Measurements from ENCODE around the gene SMIM5.

Gene SMIM5

DNA sequence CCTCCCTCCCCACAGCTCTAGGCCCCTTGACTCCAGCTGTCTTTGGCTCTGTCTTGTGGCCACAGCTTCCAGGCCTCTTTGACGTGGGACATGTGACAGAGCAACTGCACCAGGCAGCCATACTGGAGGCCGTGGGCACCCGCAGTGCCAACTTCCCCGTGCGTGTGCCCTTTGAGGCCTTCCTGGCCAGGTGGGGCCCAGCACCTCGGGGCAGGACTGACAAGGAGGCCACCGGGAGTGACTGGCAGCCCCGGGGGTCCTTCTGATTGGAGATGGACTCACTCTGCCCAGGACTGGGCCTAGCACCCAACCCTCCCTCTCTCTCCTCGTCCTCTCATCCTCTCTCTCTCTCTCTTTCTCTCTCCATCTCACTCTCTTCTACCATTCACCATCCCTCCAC lies 30.1 kb upstream of the SMIM5 start:
- no peak for DNase-seq (ENCODE audit: low spot score)

DNA sequence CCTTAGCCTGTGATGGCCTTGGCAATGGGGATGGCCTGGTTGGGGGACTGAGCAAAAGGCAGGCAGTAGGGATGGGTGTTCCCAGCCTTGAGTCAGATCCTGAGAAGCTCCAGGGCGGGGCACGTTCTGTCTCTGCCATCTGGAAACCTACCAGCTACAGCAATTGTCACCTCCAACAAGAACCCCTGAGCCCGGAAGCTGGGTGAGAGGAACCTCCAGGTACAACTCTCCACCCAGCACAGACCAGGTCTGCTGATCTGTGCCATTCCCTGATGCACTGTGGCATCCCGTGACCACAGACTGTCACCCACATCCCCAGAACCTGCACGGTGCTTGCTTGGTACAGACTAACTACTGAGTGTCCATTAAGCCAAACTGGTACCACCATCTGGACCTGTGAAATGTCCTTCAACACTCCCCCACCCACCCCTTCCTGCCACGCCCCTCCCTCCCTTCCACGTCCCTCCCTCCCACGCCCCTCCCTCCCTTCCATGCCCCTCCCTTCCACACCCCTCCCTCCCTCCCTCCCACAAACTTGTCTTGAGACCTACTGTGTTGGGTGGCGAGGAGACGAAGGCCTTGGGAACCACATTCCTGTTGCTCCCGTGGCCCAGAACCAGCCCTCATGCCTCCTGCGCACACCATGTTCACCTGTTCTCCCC lies 29.1 kb upstream of the SMIM5 start:
- DNase-seq (ENCODE audit: low spot score), result no peak

DNA sequence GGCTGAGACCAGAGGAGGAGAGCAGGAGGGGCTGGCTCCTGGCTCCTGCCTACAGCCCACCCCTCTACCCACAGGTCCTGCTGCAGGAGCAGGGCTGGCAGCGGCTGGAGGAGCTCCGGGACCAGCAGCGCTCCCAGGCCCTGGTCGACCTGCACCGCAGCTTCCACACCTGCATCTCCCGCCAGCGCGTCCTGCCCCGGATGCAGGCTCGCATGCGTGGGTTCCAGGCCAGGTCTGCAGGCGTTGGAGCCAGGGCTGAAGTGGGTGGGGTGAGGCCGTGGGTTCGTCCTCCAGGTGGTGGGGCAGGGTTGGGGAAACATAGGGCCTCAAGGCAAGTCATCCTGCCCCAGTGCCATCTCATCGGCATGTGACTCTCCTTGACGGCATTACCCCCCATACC lies 27.4 kb upstream of the SMIM5 start:
- no peak for DNase-seq (ENCODE audit: low spot score)

DNA sequence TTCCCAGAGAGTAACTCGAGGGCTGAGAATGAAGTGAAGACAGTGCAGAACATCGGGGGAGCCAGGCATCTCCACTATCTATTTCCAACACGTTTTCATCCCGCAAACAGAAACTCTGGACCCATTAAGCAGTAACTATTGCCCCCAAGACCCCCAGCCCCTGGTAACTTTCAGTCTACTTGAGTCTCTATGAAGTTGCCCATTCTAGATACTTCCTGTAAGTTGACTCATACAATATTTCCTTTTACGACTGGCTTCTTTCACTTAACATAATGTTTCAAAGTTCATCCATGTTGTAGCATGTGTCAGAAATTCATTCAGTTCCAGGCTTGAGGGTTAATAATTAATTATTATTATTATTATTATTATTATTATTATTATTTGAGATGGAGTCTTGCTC lies 26.1 kb upstream of the SMIM5 start:
- no peak for DNase-seq (ENCODE audit: low spot score)

DNA sequence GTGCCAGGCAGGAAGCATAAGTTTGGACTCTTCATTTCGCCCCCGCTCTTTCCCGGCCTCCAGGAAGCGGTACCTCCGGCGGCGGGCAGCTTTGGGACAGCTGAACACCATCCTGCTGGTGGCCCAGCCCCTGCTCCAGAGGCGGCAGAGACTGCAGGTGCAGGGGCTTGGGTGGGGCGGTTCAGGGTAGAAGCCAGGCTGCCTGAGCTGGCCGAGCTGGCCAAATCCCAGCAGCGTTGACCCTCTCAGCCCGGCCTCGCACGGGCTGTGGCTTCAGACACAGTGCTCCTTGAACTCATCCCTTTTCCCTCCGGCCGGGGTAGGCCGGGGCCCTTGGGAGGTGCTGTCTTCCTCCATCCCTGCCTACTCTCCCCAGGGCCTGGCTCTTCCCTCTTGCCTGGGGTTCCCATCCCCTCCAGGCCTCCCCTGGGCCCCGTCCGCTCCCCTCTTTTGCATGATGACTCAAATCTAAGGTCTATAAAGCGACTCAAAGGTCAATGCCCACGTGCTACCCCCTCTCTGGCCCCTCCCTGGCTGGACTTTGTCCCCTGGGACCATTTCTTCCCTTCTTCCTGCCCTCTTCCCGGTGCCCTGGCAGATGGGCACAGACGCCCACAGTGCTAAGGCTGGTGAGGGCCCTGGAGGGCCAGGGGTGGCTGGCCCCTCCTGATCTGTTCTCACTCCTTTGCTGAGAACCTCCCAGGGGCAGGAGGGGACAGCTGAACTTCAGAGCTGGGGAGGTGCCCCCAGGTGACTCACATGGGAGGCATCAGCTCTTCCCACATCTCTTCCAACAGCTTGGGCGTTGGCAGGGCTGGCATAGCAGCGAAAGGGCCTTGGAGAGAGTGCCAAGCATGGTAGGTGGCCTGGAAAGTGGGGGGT lies 22.9 kb upstream of the SMIM5 start:
- DNase-seq (ENCODE audit: low spot score), result no peak

DNA sequence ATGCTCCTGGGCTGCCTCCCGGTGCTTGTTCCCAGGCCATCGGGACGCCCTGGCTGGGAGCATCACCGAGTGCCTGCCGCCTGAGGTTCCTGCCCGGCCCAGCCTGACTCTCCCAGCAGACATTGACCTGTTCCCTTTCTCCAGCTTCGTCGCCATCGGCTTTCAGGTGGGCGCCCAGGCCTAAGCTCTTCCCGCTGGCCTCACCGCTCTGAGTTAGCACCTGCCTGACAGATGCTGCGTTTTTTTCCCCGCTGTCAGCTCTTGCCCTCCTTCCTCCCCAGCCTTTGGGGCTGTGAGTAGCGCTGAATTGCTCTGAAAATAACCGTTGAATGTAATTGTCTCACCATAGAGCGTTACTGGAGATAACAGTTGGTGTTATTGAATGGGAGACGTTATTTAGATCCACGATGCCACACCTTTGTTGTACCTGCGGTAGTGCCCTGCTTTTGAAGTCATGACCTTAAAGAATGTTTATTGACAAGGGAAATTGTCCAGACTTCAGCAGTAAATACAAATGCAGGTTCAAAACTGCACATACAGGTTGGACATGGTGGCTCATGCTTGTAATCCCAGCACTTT lies 21.3 kb upstream of the SMIM5 start:
- no peak for DNase-seq (ENCODE audit: low spot score)

DNA sequence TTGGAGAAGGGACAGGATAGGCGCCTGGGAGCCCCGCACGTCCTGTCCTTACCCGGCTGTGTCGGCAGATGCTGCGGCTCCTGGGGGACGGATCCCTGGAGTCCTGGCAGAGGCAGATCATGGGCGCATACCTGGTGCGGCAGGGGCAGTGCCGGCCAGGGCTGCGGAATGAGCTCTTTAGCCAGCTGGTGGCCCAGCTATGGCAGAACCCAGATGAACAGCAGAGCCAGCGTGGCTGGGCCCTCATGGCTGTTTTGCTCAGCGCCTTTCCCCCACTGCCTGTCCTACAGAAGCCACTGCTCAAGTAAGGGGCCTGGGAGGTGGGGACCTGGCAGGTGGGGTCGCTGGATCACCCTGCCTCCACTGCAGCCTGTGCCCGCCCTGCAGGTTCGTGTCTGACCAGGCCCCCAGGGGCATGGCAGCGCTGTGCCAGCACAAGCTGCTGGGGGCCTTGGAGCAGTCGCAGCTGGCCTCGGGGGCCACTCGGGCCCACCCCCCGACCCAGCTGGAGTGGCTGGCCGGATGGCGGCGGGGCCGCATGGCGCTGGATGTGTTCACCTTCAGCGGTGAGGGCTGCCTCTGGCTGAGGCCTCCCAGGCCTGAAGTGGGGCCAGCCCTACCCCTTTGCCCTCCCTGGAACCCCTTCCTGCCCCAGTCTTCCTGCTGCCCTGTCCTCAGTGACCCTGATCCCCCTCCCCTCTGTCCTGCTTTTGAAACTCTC lies 20.2 kb upstream of the SMIM5 start:
- DNase-seq (ENCODE audit: low spot score), result no peak

DNA sequence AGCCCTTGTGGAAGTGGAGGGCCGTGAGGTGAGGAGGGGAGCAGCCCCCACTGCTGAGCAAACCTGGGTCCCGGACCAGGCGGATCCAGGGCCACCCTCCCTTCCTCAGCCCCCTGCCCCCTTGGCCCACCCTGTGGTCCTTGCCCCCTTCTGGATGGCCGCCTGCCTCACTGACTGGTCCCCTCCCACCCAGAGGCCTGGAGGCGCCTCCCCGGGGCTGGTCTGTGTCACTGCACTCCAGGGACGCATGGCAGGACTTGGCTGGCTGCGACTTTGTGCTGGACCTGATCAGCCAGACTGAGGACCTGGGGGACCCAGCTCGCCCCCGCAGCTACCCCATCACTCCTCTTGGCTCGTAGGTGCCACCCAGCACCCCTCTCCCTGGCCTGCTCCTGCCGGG lies 19.2 kb upstream of the SMIM5 start:
- no peak for DNase-seq (ENCODE audit: low spot score)

DNA sequence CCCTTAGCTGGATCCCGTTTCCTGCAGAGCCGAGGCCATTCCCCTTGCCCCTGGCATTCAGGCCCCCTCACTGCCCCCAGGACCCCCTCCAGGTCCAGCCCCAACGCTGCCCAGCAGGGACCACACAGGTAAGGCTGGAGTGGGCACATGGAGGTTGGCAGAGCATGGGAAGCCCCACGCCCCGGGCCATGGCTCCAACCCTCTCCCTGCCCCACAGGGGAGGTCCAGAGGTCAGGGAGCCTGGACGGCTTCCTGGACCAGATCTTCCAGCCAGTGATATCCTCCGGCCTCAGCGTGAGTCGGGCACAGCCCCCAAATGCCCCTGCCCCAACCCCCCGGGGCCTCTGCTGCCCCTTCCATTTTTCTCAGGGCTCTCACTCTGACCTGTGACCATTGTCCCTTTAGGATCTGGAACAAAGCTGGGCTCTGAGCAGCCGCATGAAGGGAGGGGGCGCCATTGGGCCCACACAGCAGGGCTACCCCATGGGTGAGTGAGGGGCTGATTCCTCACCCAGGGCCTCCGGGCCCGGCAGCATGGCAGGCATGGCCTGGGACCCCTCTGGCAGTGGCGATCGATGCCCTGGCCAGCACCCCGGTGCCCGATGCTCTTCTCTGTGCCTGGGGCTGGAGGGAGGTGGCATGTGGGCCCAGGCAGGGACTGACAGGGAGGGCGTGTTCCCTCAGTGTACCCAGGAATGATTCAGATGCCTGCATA lies 18.5 kb upstream of the SMIM5 start:
- DNase-seq (ENCODE audit: low spot score), result no peak

DNA sequence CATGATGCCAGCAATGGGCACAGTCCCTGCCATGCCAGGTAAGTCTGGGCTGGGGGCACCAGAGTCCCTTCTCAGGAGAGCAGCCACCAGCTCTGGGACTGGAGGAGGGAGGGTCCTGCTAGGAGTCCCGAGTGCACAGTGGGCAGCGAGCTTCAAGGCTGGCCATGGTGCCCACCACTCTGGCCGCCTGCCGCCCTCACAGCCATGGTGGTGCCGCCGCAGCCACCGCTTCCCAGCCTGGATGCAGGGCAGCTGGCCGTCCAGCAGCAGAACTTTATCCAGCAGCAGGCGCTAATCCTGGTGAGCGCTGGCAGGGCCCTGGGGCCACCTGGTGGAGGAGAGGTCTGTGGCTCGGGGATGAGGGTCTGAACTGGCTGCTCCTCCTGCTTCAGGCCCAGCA lies 17.9 kb upstream of the SMIM5 start:
- DNase-seq (ENCODE audit: low spot score), result no peak

DNA sequence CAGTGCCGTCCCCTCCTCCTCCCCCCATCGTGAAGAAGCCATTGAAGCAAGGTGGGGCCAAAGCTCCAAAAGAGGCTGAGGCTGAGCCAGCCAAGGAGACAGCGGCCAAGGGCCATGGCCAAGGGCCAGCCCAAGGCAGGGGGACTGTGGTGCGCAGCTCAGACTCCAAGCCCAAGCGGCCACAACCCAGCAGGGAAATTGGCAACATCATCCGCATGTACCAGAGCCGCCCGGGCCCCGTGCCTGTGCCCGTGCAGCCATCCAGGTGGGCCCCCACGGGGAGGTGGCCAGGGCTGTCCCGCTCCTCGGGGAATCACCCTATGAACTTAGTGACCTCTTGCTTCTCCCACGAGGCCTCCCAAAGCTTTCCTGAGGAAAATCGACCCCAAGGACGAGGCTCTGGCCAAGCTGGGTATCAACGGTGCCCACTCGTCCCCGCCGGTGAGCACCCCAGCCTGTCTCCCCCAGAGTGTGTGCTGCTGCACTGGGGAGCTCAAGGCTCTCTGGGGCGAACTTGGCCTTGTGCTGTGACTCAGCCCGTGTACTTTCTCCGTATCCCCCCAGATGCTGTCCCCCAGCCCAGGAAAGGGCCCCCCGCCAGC lies 16.6 kb upstream of the SMIM5 start:
- no peak for DNase-seq (ENCODE audit: low spot score)

DNA sequence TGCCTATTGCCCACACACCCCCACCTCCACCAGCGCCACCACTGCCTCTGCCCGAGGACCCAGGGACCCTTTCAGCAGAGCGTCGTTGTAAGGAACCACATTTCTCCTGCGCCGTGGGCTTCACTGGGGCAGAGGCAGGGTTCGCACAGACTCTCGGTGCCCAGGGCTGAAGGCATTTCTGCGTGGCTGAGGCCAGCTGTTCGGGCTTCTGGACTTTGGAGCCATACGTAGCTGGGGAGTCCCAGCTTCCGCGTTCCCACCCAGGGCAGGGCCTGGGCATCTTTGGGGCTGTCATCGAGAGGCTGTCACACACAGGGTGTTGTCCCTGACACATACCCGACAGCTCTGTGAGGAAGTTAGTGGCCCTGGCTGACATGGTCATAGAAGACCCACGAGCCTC lies 16.0 kb upstream of the SMIM5 start:
- DNase-seq (ENCODE audit: low spot score), result no peak

DNA sequence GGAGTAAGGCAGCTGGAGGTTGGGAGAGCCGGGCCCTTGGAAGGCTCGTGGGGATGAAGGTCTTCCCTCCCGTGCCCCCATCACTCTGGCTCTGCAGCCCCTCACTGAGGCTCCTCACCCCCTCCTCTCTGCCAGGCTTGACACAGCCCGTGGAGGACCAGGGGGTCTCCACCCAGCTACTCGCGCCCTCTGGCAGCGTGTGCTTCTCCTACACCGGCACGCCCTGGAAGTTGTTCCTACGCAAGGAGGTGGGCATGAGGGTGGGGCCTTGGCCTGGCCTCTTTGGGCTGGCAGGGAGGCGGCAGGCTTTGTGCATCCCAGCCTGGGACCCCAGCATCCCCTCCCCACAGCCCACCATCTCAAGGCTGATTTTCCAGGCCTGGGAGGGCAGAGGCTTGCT lies 15.6 kb upstream of the SMIM5 start:
- DNase-seq (ENCODE audit: low spot score), result no peak

DNA sequence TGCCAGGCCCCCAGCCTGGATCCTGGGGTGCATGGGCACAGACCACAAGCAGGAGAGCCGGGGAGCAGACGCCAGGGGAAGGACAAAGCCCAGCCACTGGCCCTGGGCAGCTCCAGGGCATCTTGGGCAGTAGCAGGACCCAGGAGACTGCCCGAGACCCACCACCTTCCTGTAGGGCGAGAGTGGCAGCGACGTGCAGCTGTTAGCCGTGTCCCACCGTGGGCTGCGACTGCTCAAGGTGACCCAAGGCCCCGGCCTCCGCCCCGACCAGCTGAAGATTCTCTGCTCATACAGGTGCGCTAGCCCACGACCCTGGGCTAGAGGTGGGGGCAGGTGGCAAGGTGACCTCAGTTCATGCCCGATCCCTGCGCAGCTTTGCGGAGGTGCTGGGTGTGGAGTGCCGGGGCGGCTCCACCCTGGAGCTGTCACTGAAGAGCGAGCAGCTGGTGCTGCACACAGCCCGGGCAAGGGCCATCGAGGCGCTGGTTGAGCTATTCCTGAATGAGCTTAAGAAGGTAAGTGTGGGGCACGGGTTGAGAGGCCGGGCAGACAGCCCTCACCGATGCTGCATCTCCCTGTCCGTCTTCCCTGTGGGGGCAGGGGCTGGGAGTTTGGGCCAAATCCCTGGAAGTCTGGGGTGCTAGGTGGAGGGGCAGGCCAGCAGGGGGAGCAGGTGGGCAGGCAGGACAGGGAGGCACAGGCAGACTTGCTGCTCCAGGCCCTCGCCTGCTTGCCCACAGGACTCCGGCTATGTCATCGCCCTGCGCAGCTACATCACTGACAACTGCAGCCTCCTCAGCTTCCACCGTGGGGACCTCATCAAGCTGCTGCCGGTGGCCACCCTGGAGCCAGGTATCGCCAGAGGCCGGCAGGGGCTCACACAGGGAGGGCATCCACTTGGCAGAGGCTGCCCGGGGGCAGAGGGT lies 13.5 kb upstream of the SMIM5 start:
- DNase-seq (ENCODE audit: low spot score), result no peak

DNA sequence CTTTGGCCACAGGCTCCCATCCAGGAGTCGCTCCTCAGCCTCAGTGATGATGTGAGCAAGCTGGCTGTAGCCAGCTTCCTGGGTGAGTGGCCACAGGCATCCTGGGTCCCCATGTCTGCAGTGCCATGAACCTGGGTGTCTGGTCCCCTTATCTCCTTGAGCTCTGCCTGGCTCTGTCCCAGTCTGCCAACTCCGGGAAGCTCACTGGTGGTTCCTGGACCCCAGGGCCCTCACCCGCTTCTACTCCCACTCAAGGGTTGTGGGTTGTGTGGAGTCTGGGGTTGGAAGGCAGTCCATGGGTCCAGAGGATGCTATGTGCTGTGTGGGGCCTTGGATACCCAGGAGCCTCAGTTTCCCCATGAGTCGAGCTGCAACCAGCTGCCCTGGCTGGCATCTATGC lies 11.7 kb upstream of the SMIM5 start:
- DNase-seq (ENCODE audit: low spot score), result no peak

DNA sequence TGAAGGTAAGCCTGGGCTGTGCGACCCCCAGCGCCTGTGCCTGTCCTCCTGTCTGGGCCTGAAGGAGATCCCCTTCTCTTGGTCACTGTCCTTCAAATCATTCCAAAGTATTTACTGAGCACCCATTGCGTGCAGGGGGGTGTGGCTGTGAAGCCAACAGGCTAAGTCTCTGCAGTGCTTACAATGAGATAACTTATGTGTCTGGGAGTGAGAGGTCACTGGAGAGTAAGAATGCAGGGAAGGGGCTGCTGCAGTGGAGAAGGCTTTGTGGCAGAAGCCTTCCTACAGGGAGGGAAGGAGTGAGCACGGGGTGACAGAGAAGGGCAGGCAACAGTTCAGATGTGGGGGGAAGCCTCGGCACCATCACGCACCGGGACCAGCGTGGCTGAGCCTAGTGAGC lies 11.2 kb upstream of the SMIM5 start:
- no peak for DNase-seq (ENCODE audit: low spot score)

DNA sequence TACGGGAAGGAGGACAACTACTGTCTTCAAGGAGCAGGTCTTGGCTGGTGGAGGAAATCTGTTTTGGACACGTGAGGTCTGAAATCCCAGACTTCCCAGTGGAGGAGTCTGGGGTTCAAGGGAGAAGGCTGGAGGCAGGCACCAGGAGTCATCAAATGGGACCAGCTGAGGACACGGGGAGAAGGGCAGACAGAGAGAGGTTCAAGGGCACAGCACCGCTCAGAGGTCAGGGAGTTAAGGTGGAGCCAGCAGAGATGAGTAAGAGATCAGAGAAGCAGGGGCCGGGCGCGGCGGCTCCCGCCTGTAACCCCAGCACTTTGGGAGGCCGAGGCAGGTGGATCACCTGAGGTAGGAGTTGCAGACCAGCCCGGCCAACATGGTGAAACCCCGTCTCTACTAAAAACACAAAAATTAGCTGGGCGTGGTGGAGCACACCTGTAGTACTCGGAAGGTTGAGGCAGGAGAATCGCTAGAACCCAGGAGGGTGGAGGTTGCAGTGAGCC lies 10.4 kb upstream of the SMIM5 start:
- DNase-seq (ENCODE audit: low spot score), result no peak

DNA sequence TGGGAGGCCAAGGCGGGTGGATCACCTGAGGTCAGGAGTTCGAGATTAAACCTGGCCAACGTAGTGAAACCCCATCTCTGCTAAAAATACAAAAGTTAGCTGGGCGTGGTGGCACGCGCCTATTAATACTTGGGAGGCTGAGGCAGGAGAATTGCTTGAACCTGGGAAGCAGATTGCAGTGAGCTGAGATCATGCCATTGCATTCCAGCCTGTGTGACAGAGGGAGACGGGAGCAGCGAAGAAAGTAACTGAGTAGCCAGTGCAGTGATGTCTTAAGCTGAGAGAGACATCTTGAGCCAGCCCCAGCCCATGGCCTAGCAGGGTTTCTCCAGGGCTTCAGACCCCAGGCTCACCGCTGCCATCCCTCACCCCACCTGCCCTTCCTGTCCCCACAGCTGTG lies 9.8 kb upstream of the SMIM5 start:
- DNase-seq (ENCODE audit: low spot score), result no peak

DNA sequence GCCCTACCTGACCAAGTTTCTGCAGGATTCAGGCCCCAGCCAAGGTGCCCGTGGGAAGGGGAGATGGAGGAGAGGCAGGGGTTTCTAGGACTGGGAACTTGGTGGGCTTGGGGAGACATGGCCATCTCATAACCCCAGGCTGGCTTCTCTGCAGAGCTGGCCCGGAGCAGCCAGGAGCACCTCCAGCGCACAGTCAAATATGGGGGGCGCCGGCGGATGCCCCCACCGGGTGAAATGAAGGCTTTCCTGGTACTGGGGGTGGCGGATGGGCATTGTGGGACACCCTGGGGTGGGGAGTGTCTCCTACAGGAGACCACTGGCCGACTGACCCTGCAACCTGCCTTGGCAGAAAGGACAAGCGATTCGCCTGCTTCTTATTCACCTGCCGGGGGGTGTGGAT lies 9.2 kb upstream of the SMIM5 start:
- no peak for DNase-seq (ENCODE audit: low spot score)

DNA sequence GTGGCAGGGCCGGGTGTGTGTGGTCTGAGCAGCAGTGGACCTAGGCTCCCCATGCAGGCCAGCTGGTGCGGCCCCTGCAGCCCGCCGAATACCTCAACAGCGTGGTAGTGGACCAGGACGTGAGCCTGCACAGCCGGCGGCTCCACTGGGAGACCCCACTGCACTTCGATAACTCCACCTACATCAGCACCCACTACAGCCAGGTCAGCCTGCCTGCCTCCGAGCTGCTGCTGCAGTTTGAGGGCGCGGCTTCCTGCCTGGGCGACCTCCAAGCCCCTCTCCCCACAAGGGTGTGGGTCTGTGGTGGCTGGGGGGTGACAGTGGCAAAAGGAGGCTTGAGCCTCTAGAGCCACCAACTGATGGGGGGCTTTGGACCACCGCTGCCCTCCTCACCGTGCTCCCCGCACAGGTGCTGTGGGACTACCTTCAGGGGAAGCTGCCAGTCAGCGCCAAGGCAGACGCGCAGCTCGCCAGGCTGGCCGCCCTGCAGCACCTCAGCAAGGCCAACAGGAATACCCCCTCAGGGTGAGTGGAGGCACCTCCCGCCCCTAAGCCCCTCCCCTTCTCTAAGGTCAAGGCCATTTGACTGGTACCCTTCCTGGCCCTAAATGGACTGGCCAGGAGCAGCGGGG lies 8.4 kb upstream of the SMIM5 start:
- DNase-seq (ENCODE audit: low spot score), result no peak
